Activated B cell treated with CpG ODN at 0.5 μM for 24 hours (primary cell): ENCODE measurements around the gene SLBP. TPM values are rescaled to one million over a fixed set of nuclear protein-coding genes. Genes with fewer than 3 reads are reported as not detected.

Experiments used
- ATAC-seq: fragments of 200-7000 bp; cut with Tn5 transposase; one replicate; pipeline ENCODE4 v1.10.0; 2021; ENCODE audit warnings: low read depth, mild to moderate bottlenecking, moderate library complexity
- CTCF ChIA-PET: fragments of 350-600 bp; sonication (Branson Sonifier 250); formaldehyde crosslinking; loops from one replicate; lab custom pipeline; 2021; ENCODE audit warnings: antibody characterized with exemption; lab: Charles Lee
- POLR2A ChIA-PET: fragments of 350-600 bp; sonication (Branson Sonifier 250); formaldehyde crosslinking; loops from one replicate; lab custom pipeline; 2021; ENCODE audit warnings: antibody characterized with exemption; lab: Charles Lee
- DNase-seq: peaks from one replicate; pipeline ENCODE4 v3.0.0; 2022
- H3K27ac Mint-ChIP-seq: one replicate; pipeline ENCODE4 v1.8.0; 2020; ENCODE audit warnings: mixed read lengths
- H3K27me3 Mint-ChIP-seq: one replicate; pipeline ENCODE4 v1.8.0; 2021; ENCODE audit warnings: mixed read lengths
- H3K36me3 Mint-ChIP-seq: one replicate; pipeline ENCODE4 v1.8.0; 2021; ENCODE audit warnings: low read depth, mixed read lengths
- H3K4me1 Mint-ChIP-seq: one replicate; pipeline ENCODE4 v1.8.0; 2021; ENCODE audit warnings: mixed read lengths
- H3K4me3 Mint-ChIP-seq: one replicate; pipeline ENCODE4 v1.8.0; 2020; ENCODE audit warnings: mild to moderate bottlenecking, mixed read lengths
- H3K9me3 Mint-ChIP-seq: one replicate; pipeline ENCODE4 v1.8.0; 2020; ENCODE audit warnings: mixed read lengths
- CTCF ChIP-seq: fragments of 200-600 bp; IDR thresholded peaks from one replicate; pipeline ENCODE4 v1.8.0; 2022; ENCODE audit warnings: antibody characterized with exemption, mild to moderate bottlenecking
- intact Hi-C: fragments of 100-400 bp; cut with micrococcal nuclease; formaldehyde crosslinking; loops from one replicate; pipeline ENCODE4 v1.15.1; 2024
- total RNA-seq: library from RNA; stranded (reverse); gene quantifications from 2 replicates; pipeline ENCODE4 v1.2.3, GENCODE V29; 2022

SLBP gene
- total RNA-seq, 1 donor from 2014 or later: 34.0 TPM

DNA sequence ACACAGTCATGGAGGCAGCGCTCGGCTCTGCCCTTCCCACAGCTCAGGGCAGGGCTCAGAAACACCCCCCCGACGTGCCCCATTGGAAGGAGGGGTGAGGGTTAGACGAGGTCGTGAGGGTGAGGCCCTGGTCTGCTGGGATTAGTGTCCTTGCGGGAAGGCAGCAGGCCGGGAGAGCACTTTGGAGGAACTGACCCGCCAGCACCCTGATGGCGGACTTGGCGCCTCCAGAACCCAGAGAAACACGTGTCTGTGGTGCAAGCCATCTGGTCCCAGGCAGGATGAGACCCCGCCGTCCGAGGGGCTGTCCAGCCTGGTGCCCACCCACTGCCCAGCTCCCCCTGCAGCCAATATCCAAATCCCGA, 35.5 kb upstream of the SLBP start:
- H3K4me1 Mint-ChIP-seq: no peaks in the 10 kb centered on the region
- TF ChIP-seq CTCF: no peak
- peaks cover 12% of the 10 kb centered on the region for H3K36me3 Mint-ChIP-seq
- ChIA-PET CTCF (interaction anchor here (1.0 to 5.3 kb wide), 5 partner anchors 15 to 152 kb away, joined by 3 to 87 read pairs (median 5); no protein-coding TSS in a partner anchor), POLR2A (no interaction called here)
- DNase-seq (no peak), ATAC-seq (no peak)
- intact Hi-C loops: no loop called here
- no peaks in the 10 kb centered on the region for H3K27me3 Mint-ChIP-seq
- H3K4me3 Mint-ChIP-seq: no peak overlapping the region
- H3K27ac Mint-ChIP-seq: no peak overlapping the region
- no peaks in the 10 kb centered on the region for H3K9me3 Mint-ChIP-seq

GRCh38 chr4:1746919-1747602, 34.9 kb upstream of the SLBP start:
- intact Hi-C loops: loop anchor here (1.0 kb wide), 1 partner anchor 152 kb away; no protein-coding TSS in a partner anchor
- H3K4me1 Mint-ChIP-seq: no peaks in the 10 kb centered on the region
- peaks cover 15% of the 10 kb centered on the region for H3K36me3 Mint-ChIP-seq
- H3K9me3 Mint-ChIP-seq: no peaks in the 10 kb centered on the region
- ChIA-PET CTCF (interaction anchor here (1.0 to 5.3 kb wide), 4 partner anchors 14 to 153 kb away, joined by 3 to 87 read pairs (median 6); no protein-coding TSS in a partner anchor), POLR2A (no interaction called here)
- DNase-seq (no peak), ATAC-seq (no peak)
- no peaks in the 10 kb centered on the region for H3K27me3 Mint-ChIP-seq
- no peak overlapping the region for H3K4me3 Mint-ChIP-seq
- H3K27ac Mint-ChIP-seq: no peak overlapping the region
- TF ChIP-seq CTCF: no peak

GRCh38 chr4:1746265-1746691, 34.2 kb upstream of the SLBP start:
- ChIA-PET CTCF (interaction anchor here (1.8 to 5.3 kb wide), 2 partner anchors 64 to 154 kb away, joined by 7 to 87 read pairs; no protein-coding TSS in a partner anchor), POLR2A (no interaction called here)
- no peaks in the 10 kb centered on the region for H3K4me1 Mint-ChIP-seq
- peak; percentile 71 for TF ChIP-seq CTCF
- no peaks in the 10 kb centered on the region for H3K27me3 Mint-ChIP-seq
- H3K27ac Mint-ChIP-seq: no peak overlapping the region
- ATAC-seq (peak; percentile 95), DNase-seq (peak; percentile 84)
- peaks cover 21% of the 10 kb centered on the region for H3K36me3 Mint-ChIP-seq
- H3K9me3 Mint-ChIP-seq: no peaks in the 10 kb centered on the region
- intact Hi-C loops: loop anchor here (1.0 kb wide), 1 partner anchor 153 kb away; no protein-coding TSS in a partner anchor
- no peak overlapping the region for H3K4me3 Mint-ChIP-seq

DNA sequence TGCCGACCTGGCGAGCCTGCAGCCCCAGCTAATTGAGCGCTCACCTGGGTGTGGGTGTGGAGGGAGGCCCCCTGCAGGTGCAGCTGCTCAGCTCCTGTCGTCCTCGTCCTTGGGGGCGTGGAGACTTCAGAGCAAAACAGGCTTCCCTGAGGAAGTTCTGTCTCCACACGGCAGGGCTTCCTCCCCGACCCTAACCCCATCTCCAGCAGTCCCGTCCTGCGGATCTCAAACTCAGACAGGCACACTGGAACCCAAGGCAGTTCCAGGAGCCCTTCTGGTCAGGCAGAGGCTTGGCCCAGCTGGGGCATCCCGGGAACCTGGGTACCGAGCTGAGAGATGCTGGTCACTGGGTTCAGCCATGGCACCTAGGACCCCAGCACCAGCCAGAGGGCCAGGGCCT, 33.6 kb upstream of the SLBP start:
- ChIA-PET CTCF (interaction anchor here (0.9 to 5.3 kb wide), 5 partner anchors 15 to 165 kb away, joined by 3 to 87 read pairs (median 5); no protein-coding TSS in a partner anchor), POLR2A (no interaction called here)
- no peak overlapping the region for H3K4me3 Mint-ChIP-seq
- ATAC-seq: no peak
- H3K4me1 Mint-ChIP-seq: no peaks in the 10 kb centered on the region
- no peaks in the 10 kb centered on the region for H3K9me3 Mint-ChIP-seq
- intact Hi-C loops: loop anchor here (1.0 kb wide), 1 partner anchor 154 kb away; no protein-coding TSS in a partner anchor
- DNase-seq: no peak
- H3K27me3 Mint-ChIP-seq: no peaks in the 10 kb centered on the region
- no peak for TF ChIP-seq CTCF
- no peak overlapping the region for H3K27ac Mint-ChIP-seq
- H3K36me3 Mint-ChIP-seq: peaks cover 26% of the 10 kb centered on the region

DNA sequence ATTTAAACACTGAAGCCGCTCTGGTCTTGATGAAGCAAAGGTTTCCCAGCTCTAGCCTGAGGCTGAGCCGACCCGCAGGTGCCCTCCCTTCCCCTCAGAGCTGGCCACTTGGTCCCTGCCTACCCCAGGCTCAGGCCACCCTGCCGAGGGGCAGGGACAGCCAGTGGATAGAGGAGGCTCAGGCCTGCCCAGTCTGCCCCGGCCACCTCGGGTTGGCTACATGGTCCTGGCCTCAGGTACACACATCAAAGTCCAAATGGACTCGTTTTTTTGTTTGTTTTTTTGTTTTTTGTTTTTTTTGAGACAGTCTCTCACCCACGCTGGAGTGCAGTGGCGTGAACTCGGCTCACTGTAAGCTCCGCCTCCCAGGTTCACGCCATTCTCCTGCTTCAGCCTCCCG, 33.0 kb upstream of the SLBP start:
- Mint-ChIP-seq H3K36me3 (peaks cover 29% of the 10 kb centered on the region), H3K4me1 (no peaks in the 10 kb centered on the region), H3K27ac (no peak overlapping the region), H3K27me3 (no peaks in the 10 kb centered on the region), H3K4me3 (no peak overlapping the region), H3K9me3 (no peaks in the 10 kb centered on the region)
- DNase-seq: no peak
- no peak for ATAC-seq
- CTCF ChIA-PET: interaction anchor here (0.9 to 5.3 kb wide), 5 partner anchors 14 to 166 kb away, joined by 3 to 87 read pairs (median 5); no protein-coding TSS in a partner anchor
- POLR2A ChIA-PET: no interaction called here
- intact Hi-C loops: no loop called here
- TF ChIP-seq CTCF: no peak
